CD8-positive, alpha-beta memory T cell (primary cell): ENCODE data around the gene F11R. TPM values are rescaled to one million over a fixed set of nuclear protein-coding genes. Genes with fewer than 3 reads are reported as not detected.
A peak's percentile ranks its signal among the peaks of the same experiment; 100 is the strongest.
"Not testable (repeated sequence)": the region's sequence is repeated elsewhere in the genome, so short reads cannot be mapped to it uniquely, and the experiment has no call there.

Experiments used
- CTCF ChIA-PET: fragments of 350-600 bp; sonication (Branson Sonifier 250); formaldehyde crosslinking; loops from one replicate; lab custom pipeline; 2021; ENCODE audit warnings: antibody characterized with exemption; lab: Charles Lee
- POLR2A ChIA-PET: fragments of 350-600 bp; sonication (Branson Sonifier 250); formaldehyde crosslinking; loops from one replicate; lab custom pipeline; 2021; ENCODE audit warnings: antibody characterized with exemption; lab: Charles Lee
- DNase-seq, 5 donors: peaks; one replicate each; pipeline versions ENCODE4 v3.0.0 to v3.0.0-alpha.2; 2020 to 2022; ENCODE audit warnings: mixed read lengths in 1 of 5
- H3K27ac ChIP-seq: one replicate; pipeline ENCODE4 v1.7.0; 2013; ENCODE audit warnings: low read depth, mild to moderate bottlenecking, low read length, moderate library complexity
- H3K27me3 ChIP-seq: 2 replicates; pipeline ENCODE4 v1.7.0; 2013; ENCODE audit warnings: low read length, mild to moderate bottlenecking; ENCODE audit not compliant: insufficient read depth, poor library complexity, severe bottlenecking
- H3K36me3 ChIP-seq: 2 replicates; pipeline ENCODE4 v1.7.0; 2013; ENCODE audit warnings: mild to moderate bottlenecking, low read length, moderate library complexity; ENCODE audit not compliant: insufficient read depth
- H3K4me1 ChIP-seq: 2 replicates; pipeline ENCODE4 v1.7.0; 2013; ENCODE audit warnings: mild to moderate bottlenecking, low read length, moderate library complexity; ENCODE audit not compliant: insufficient read depth
- H3K4me3 ChIP-seq: 2 replicates; pipeline ENCODE4 v1.7.0; 2013; ENCODE audit warnings: mild to moderate bottlenecking, low read length
- H3K9me3 ChIP-seq: 2 replicates; pipeline ENCODE4 v1.7.0; 2013; ENCODE audit warnings: mild to moderate bottlenecking, low read length
- H3K27ac Mint-ChIP-seq, 8 donors: one replicate each; pipeline ENCODE4 v1.8.0; 2020 to 2021; ENCODE audit warnings: mixed read lengths in 8 of 8, mild to moderate bottlenecking in 6 of 8, inconsistent platforms in 3 of 8, moderate library complexity in 3 of 8
- H3K27me3 Mint-ChIP-seq, 2 donors: one replicate each; pipeline ENCODE4 v1.8.0; 2020 to 2021; ENCODE audit warnings: mixed read lengths in 2 of 2, mild to moderate bottlenecking in 1 of 2, moderate library complexity in 1 of 2
- H3K36me3 Mint-ChIP-seq, 3 donors: one replicate each; pipeline ENCODE4 v1.8.0; 2020 to 2021; ENCODE audit warnings: mixed read lengths in 3 of 3, inconsistent platforms in 1 of 3, mild to moderate bottlenecking in 1 of 3
- H3K4me1 Mint-ChIP-seq, 3 donors: one replicate each; pipeline ENCODE4 v1.8.0; 2020 to 2021; ENCODE audit warnings: mixed read lengths in 3 of 3, inconsistent platforms in 1 of 3, mild to moderate bottlenecking in 1 of 3
- H3K4me3 Mint-ChIP-seq, 7 donors: one replicate each; pipeline ENCODE4 v1.8.0; 2020 to 2021; ENCODE audit warnings: mixed read lengths in 7 of 7, mild to moderate bottlenecking in 6 of 7, moderate library complexity in 4 of 7, inconsistent platforms in 2 of 7
- H3K9me3 Mint-ChIP-seq, 5 donors: one replicate each; pipeline ENCODE4 v1.8.0; 2020 to 2022; ENCODE audit warnings: mixed read lengths in 5 of 5, mild to moderate bottlenecking in 3 of 5, moderate library complexity in 2 of 5, inconsistent platforms in 1 of 5
- polyA plus RNA-seq: library from polyadenylated mRNA; unstranded; fragments of 300-500 nt; fragmentation: Illumina TruSeq; gene quantifications from one replicate; pipeline ENCODE4 v1.2.3, GENCODE V29; 2021
- total RNA-seq, 2 experiments: library from RNA; stranded (reverse); gene quantifications; one replicate each; pipeline ENCODE4 v1.2.3, GENCODE V29; 2021

The F11R gene
- total and polyA plus RNA-seq, 3 experiments from 2014 or later, result 11.6 to 18.3 (median 14.1) TPM

DNA sequence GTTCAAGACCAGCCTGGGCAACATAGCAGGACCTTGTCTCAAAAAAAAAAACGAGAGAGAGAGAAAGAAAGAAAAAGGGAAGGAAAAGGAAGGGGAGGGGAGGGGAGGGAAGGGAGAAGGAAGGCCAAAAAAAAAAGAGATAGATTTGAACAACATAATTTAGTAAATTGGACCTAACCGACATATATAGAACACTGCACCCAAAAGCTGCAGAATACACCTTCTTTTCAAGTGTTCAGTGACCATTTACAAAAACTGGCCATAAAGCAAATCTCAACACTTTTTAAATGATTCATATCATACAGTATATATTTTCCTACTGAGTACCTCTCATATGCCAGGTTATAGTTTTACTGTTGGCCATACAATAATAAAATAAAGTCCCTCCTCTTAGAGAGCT lies 10.9 kb upstream of the F11R start:
- POLR2A ChIA-PET, result no interaction called here
- no peak overlapping the region for H3K4me3 Mint-ChIP-seq
- H3K36me3 ChIP-seq, result no peaks in the 10 kb centered on the region
- H3K9me3 ChIP-seq, result no peaks in the 10 kb centered on the region
- peaks cover 2 to 8% (median 4%) of the 10 kb centered on the region in 3 donors for H3K36me3 Mint-ChIP-seq
- H3K4me3 ChIP-seq, result no peak overlapping the region
- H3K27ac Mint-ChIP-seq, result peak overlapping the region in 2 of 8 donors; percentile 15 to 30
- H3K27me3 Mint-ChIP-seq, result no peaks in the 10 kb centered on the region
- H3K27ac ChIP-seq, result no peak overlapping the region
- no peaks in the 10 kb centered on the region for H3K4me1 ChIP-seq
- no peaks in the 10 kb centered on the region for H3K27me3 ChIP-seq
- DNase-seq, result no peak
- peaks cover 0 to 2% (median 0%) of the 10 kb centered on the region in 5 donors for H3K9me3 Mint-ChIP-seq
- CTCF ChIA-PET, result interaction anchor here (3.3 kb wide), 1 partner anchor 34 kb away, joined by 16 read pairs; no protein-coding TSS in a partner anchor
- H3K4me1 Mint-ChIP-seq, result peaks cover 7 to 19% (median 18%) of the 10 kb centered on the region in 3 donors

DNA sequence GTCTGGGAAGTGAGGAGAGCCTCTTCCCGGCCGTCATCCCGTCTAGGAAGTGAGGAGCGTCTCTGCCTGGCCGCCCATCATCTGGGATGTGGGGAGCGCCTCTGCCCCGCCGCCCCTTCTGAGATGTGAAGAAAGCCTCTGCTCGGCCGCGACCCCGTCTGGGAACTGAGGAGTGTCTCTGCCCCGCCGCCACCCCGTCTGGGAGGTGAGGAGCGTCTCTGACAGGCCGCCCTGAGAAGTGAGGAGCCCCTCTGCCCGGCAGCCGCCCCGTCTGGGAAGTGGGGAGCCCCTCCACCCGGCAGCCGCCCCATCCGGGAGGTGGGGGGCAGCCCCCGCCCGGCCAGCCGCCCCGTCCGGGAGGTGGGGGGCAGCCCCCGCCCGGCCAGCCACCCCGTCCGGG lies 8.5 kb upstream of the F11R start:
- H3K27me3 ChIP-seq, H3K36me3 ChIP-seq, DNase-seq, POLR2A ChIA-PET, H3K4me3 ChIP-seq, H3K4me1 ChIP-seq, H3K9me3 Mint-ChIP-seq, CTCF ChIA-PET, H3K9me3 ChIP-seq, H3K27ac Mint-ChIP-seq, H3K27me3 Mint-ChIP-seq, H3K4me3 Mint-ChIP-seq, H3K27ac ChIP-seq: not testable (repeated sequence)
- H3K36me3 Mint-ChIP-seq, result peaks cover 3 to 10% (median 6%) of the 10 kb centered on the region in 3 donors
- H3K4me1 Mint-ChIP-seq, result peaks cover 7 to 24% (median 14%) of the 10 kb centered on the region in 3 donors

DNA sequence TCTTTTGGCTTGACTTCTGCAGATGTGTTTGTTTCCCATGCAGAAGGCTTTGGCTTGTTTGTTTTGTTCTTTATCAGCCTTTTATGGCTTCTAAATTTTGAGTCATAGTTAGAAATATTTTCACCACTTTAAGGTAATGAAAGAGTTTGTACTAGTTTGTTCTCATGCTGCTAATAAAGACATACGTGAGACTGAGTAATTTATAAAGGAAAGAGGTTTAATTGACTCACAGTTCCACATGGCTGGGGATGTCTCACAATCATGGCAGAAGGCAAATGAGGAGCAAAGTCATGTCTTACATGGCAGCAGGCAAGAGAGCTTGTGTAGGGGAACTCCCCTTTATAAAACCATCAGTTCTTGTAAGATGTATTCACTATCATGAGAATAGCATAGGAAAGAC lies 6.0 kb upstream of the F11R start:
- POLR2A ChIA-PET, H3K9me3 Mint-ChIP-seq, H3K9me3 ChIP-seq, H3K4me3 ChIP-seq, H3K27ac Mint-ChIP-seq, H3K27me3 ChIP-seq, H3K4me1 ChIP-seq, H3K27ac ChIP-seq, H3K27me3 Mint-ChIP-seq, H3K4me3 Mint-ChIP-seq, DNase-seq, H3K36me3 ChIP-seq: not testable (repeated sequence)
- H3K4me1 Mint-ChIP-seq, result peaks cover 5 to 21% (median 13%) of the 10 kb centered on the region in 3 donors
- H3K36me3 Mint-ChIP-seq, result peaks cover 3 to 10% (median 6%) of the 10 kb centered on the region in 3 donors
- CTCF ChIA-PET, result interaction anchor here (0.6 kb wide), 1 partner anchor 36 kb away, joined by 3 read pairs; no protein-coding TSS in a partner anchor

GRCh38 chr1:161022432-161022831 lies 1.5 kb upstream of the F11R start:
- H3K36me3 ChIP-seq, H3K36me3 Mint-ChIP-seq, H3K27me3 ChIP-seq, DNase-seq, H3K27me3 Mint-ChIP-seq, H3K9me3 ChIP-seq, H3K27ac ChIP-seq, H3K4me3 ChIP-seq, H3K9me3 Mint-ChIP-seq: not testable (repeated sequence)
- Mint-ChIP-seq H3K27ac (peak overlapping the region in 7 of 8 donors; percentile 26 to 91 (median 57)), H3K4me1 (peaks cover 20 to 50% (median 46%) of the 10 kb centered on the region in 3 donors), H3K4me3 (peak overlapping the region in 6 of 7 donors; percentile 24 to 94 (median 77))
- peaks cover 26% of the 10 kb centered on the region for H3K4me1 ChIP-seq
- ChIA-PET POLR2A (interaction anchor here (2.9 kb wide), 1 partner anchor 16 kb away, joined by 20 read pairs; the partner anchor contains the start of gene TSTD1), CTCF (interaction anchor here (1.7 kb wide), 1 partner anchor 18 kb away, joined by 4 read pairs; no protein-coding TSS in a partner anchor)

- Histone ChIP-seq H3K4me1 (peaks cover 26% of the 10 kb centered on the region), H3K36me3 (no peaks in the 10 kb centered on the region), H3K4me3 (no peak overlapping the region), H3K9me3 (no peaks in the 10 kb centered on the region), H3K27me3 (no peaks in the 10 kb centered on the region), H3K27ac (peak overlapping the region; percentile 71)
- POLR2A ChIA-PET, result interaction anchor here (0.7 to 2.9 kb wide), 5 partner anchors 8 to 76 kb away, joined by 3 to 20 read pairs (median 4); partner anchors contain the start of genes ARHGAP30, KLHDC9 and TSTD1
- Mint-ChIP-seq H3K36me3 (peaks cover 2 to 7% (median 3%) of the 10 kb centered on the region in 3 donors), H3K9me3 (peaks cover 0 to 2% (median 0%) of the 10 kb centered on the region in 5 donors), H3K27ac (peak overlapping the region in 7 of 8 donors; percentile 29 to 97 (median 95)), H3K27me3 (no peaks in the 10 kb centered on the region), H3K4me3 (peak overlapping the region in 6 of 7 donors; percentile 85 to 94 (median 91)), H3K4me1 (peaks cover 19 to 55% (median 43%) of the 10 kb centered on the region in 3 donors)
- DNase-seq, result no peak
- CTCF ChIA-PET, result interaction anchor here (0.7 to 2.4 kb wide), 5 partner anchors 11 to 75 kb away, joined by 3 to 16 read pairs (median 6); partner anchors contain the start of genes KLHDC9 and TSTD1
Observed at GRCh38 chr1:161021970-161022353, 1.0 kb upstream of the F11R start.

DNA sequence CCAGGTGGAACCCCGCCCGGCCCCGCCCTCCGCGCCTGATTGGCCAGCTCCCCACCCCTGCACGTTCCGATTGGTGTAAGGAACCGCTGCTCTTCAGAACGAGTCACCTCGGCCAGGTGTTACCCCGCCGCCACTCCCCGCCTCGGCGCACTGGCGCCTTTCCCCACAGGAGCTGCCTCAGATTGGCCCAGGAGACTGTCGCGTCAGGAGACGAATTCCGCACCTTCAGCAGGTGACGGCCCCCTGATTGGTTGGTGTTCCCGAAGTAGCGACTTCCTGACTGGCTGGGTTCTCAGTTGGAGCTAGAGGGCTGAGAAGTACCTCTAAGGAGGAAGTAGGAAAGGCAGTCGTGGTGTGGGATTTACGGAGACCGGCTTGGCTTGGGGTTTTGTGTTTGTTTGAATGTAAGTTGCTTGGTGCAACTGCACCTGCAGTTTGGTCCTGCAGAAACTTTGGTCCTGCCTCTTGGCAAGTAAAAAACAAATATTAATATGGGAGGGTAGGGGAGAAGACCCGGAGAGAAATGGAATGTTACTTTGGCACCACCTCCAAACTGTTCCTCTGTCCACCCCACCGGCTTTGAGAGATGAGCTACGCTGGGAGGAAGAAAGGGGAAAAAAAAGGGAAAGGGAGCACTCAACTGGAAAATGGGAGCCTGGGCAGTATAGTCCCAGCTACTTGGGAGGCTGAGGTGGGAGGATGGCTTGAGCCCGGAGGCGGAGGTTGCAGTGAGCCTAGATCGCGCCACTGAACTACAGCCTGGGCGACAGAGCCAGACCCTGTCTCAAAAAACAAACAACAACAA lies 415 bp upstream of the F11R start:
- Mint-ChIP-seq H3K27ac (peak overlapping the region; percentile 66 to 97 (median 95)), H3K27me3 (no peaks in the 10 kb centered on the region), H3K36me3 (peaks cover 0 to 3% (median 0%) of the 10 kb centered on the region in 3 donors), H3K9me3 (no peaks in the 10 kb centered on the region), H3K4me1 (peaks cover 19 to 60% (median 40%) of the 10 kb centered on the region in 3 donors), H3K4me3 (peak overlapping the region; percentile 85 to 94 (median 91))
- ChIA-PET POLR2A (interaction anchor here (0.6 to 2.9 kb wide), 8 partner anchors 9 to 204 kb away, joined by 3 to 20 read pairs (median 4); partner anchors contain the start of genes ARHGAP30, KLHDC9, TSTD1 and UFC1), CTCF (interaction anchor here (0.7 to 4.1 kb wide), 13 partner anchors 12 to 76 kb away, joined by 3 to 26 read pairs (median 5); partner anchors contain the start of genes KLHDC9, TSTD1 and USF1)
- Histone ChIP-seq H3K36me3 (no peaks in the 10 kb centered on the region), H3K9me3 (no peaks in the 10 kb centered on the region), H3K4me1 (peaks cover 26% of the 10 kb centered on the region), H3K27me3 (no peaks in the 10 kb centered on the region), H3K27ac (peak overlapping the region; percentile 71), H3K4me3 (peak overlapping the region; percentile 99)
- DNase-seq, result peak; percentile 85 to 95 (median 91)

DNA sequence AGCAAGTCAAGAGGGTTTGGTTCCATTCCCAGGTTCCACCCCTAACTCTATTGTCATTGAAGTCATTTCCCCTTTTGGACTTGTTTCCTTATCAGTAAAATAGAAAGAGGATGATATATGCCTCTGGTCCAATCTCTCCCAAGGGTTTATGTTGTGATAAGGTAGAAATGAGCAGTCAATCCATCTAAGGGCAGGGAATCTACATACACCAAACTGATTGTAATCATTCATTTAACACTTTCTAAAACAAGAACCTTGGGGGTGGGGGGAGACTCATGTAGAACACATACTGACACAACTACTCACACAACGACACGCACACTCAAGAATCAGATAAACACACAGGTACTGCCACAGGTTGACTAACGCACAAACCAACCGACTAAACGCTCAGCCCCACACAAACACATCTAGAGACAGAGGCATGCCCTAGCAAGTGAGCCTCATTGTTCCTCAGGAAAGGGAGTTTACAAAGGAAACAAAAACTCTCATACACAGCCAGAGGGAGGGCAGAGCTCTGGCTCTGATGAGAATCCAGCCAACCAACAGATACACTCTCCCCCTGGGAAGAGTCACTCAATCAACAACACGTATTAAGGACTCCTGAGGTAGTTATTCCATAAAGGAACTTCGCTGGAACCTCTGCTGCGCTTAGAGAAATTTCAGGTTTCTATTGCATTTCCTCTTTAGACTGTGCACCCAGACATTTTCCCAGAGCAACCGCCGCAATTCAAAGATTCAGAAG lies 1.0 kb downstream of the F11R start:
- Histone ChIP-seq H3K4me3 (peak overlapping the region; percentile 99), H3K36me3 (no peaks in the 10 kb centered on the region), H3K9me3 (no peaks in the 10 kb centered on the region), H3K27ac (peak overlapping the region; percentile 66), H3K27me3 (no peaks in the 10 kb centered on the region), H3K4me1 (peaks cover 26% of the 10 kb centered on the region)
- ChIA-PET POLR2A (interaction anchor here (0.6 to 2.9 kb wide), 5 partner anchors 9 to 478 kb away, joined by 3 to 20 read pairs (median 7); partner anchors contain the start of genes TSTD1 and USF1), CTCF (interaction anchor here (1.2 to 4.1 kb wide), 8 partner anchors 15 to 77 kb away, joined by 4 to 26 read pairs (median 6); partner anchors contain the start of genes KLHDC9, TSTD1 and USF1)
- H3K4me3 Mint-ChIP-seq, result peak overlapping the region; percentile 85 to 94 (median 91)
- peaks cover 0 to 3% (median 0%) of the 10 kb centered on the region in 3 donors for H3K36me3 Mint-ChIP-seq
- H3K27ac Mint-ChIP-seq, result peak overlapping the region; percentile 47 to 97 (median 93)
- no peaks in the 10 kb centered on the region for H3K27me3 Mint-ChIP-seq
- H3K4me1 Mint-ChIP-seq, result peaks cover 19 to 60% (median 38%) of the 10 kb centered on the region in 3 donors
- no peaks in the 10 kb centered on the region for H3K9me3 Mint-ChIP-seq
- peak in 1 of 5 donors; percentile 7 for DNase-seq
